Midbrain (tissue), 1 donor: Measurements from ENCODE around the gene TWIST2.

Source experiments
- DNase-seq: peaks from one replicate; lab custom pipeline; 2025; lab: John Stamatoyannopoulos, UW

TWIST2 gene

GRCh38 chr2:238838786-238839327 lies 9.0 kb upstream of the TWIST2 start:
- DNase-seq = no peak

DNA sequence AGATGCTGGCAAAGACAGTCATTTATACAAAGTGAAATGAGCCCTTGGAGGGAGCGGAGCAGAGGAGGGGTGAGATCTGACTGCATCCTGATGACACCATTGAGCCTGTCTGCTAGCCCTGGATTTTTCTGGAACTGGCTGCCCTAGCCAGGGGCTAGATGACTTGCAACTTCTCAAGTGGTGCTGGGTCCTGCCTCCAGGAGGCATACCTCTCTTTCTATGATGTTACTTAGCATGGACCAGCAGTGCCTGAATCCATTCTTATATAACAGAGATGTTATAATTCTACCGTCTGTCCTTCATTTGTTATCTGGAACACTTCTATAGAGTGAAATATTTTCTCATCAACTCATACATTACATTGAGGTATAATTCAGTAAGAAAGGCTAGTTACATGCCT lies 8.5 kb upstream of the TWIST2 start:
- no peak for DNase-seq

GRCh38 chr2:238841542-238842164 lies 6.2 kb upstream of the TWIST2 start:
- no peak for DNase-seq

- DNase-seq = no peak
Measured at GRCh38 chr2:238843476-238843875, 4.4 kb upstream of the TWIST2 start.

GRCh38 chr2:238845583-238846377 lies 2.1 kb upstream of the TWIST2 start:
- no peak for DNase-seq

DNA sequence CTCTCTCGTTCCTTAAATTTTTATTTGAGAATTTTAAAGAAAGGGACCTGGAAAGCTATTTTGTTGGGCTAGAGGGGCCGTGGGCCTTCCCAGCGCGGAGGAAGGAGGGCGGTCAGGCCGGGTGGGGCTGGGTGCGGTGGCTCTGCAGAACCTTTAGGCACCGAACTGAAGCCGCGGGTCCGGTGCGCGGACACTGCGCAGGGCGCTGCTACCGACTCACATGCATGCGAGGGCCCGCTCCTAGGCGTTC lies 1.6 kb upstream of the TWIST2 start:
- DNase-seq = no peak

GRCh38 chr2:238846628-238847418 lies 1.1 kb upstream of the TWIST2 start:
- no peak for DNase-seq

DNA sequence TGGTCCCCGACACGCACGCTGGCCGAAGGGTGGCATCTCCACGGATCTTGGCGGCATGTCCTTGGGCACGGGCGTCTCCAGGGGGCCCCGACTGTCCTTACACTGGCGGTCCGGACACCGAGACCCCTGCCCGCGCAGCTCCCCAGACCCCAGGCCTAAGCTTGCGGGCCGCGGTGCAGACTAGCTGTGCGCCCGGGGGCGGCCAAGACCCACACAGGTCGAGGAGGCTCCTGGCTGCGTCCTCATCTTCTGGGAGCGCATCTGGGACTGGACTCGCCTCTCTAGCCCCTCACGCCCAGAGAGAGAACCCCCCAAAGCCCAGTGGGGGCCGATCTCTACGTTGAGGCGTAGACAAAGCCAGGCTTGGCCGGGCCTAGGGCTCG lies 475 bp upstream of the TWIST2 start:
- no peak for DNase-seq

DNA sequence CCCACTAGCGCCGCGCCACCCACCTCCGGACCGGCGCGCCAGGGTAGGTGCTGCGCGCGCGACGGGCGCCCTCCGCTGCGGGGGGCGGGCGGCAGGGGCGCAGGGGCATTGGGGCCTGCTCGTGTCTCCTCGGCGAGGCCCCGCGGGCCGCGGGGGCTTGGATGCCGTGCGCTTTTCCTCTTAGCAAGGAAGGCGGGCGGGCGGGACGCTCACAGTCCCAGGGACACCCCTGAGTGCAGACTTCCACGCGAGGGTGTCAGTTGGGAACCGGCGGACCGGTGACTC lies 748 bp downstream of the TWIST2 start:
- DNase-seq = no peak

DNA sequence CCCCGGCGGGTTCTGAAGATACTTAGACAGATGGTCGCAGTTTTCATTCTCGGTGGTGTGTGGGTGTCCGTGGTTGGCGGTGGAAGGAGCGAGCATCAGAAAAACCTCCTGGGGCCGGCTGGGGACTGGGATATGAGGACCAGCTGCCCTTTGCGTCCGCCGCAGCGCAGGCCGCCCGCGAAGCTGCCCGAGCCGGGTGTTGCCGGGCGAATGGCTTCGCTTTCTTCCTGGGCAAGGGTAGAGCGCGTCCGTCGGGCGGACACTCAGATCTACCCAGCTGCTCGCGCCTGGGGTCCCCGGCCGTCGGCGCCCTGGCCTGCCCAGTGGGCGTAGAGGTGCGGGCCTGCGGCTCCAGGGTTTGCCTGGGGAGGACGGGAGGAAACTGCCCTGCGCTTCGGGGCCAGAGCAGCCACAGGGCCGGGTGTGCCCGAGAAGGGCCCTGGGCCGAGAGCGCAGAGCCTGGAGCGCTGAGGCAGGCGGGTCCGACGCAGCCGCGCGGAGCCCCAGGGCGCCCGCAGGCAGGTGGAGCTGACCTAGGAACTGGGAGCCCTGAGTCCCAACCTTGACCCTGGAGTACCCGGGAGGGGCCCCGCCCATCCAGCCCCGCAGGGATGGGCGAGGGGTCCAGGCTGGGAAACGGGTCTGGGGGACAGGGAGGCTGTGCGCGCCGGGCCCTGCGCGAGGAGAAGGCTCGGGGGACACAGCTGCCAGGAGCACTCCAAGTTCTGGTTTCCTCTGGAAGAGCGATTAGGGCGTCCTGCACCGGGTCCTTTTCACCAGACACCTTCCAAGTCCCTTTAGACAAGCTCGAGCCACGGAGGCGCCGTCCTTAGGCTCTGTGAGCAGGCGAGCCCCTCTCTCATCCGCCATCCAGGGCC lies 1.3 kb downstream of the TWIST2 start:
- no peak for DNase-seq

DNA sequence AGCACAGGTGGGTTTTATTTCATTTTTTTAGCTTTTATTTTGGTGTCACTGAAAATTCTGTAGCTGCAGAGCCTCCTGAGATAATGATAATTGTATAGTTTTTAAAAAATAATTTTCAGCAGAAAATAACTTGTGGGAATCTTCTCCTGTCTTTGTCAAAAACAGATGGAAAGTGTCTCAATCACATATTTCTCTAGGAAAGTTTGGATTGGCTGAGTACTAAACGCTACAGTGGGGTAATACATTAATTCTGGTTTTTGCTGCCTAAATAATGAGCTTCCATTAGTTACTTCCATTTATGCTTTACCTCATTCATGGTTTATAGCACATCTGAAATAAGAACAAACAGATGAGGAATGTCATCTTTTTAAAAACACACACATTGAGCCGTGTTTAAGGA lies 2.2 kb downstream of the TWIST2 start:
- DNase-seq = no peak

GRCh38 chr2:238851026-238851425 lies 3.1 kb downstream of the TWIST2 start:
- DNase-seq = no peak

- DNase-seq = no peak
Measured at GRCh38 chr2:238851761-238852160, 3.9 kb downstream of the TWIST2 start.

DNA sequence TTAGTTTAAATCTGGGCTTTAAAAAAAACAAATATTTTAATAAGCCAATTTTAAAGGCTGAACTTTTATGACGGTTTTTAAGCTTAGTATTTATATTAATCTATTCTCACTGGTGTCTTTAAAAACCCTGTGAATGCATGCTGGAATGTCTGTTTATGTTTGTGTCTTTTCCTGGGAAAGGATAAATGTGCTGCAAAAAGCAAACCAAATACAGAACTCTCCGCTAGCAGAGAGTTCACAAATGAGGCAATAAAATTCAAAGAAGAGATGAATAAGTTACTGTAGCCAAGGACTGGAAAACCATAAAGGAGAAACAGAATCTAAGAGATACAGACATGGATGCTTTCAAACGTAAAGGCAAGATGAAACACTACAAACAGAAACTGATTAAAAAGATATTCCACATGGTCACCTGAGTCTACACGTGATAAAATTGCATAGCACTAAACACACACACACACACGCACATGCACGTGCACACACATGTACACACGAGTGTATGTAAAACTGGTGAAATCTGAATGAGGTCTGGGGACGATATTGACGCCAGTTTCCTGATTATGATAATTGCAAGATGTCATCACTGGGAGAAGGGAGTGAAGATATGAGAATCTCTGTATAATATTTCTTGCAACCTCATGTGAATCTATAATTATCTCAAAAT lies 4.5 kb downstream of the TWIST2 start:
- no peak for DNase-seq

DNA sequence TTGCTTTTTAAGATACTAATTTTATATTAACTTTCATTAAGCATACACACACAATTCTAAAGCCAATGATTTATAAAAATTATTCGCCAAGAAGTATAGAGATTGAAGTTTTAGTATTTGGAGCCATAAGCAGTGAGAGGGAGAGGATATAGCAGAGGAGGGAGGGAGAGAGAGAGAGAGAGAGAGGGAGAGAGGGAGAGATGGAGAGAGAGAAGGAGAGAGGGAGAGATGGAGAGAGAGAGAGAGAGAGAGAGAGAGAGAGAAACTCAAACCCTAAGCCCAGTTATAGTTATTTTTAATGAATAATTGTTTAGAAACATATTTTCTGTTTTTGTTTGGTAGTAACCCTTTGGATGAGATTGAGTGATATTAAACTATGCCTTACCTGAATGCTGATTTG lies 5.3 kb downstream of the TWIST2 start:
- no peak for DNase-seq

DNA sequence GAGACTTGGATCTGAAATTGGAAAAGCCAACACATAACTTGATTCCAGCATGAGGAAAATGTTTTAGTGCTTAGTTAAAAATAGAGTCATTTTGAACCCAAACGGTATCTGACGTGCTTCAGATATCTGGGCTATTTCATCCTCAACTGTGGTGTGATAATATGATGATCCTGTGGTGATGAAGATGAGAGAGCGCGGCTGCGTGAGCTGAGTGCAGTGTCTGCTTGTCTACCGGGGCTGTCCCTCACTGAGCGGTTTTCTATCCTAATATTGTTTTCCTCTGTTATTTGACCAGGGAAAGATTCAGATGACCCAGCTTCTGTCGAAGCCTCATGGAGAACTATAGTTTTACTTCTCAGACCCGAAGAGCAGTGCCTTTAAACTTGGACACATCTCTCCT lies 5.8 kb downstream of the TWIST2 start:
- no peak for DNase-seq

DNA sequence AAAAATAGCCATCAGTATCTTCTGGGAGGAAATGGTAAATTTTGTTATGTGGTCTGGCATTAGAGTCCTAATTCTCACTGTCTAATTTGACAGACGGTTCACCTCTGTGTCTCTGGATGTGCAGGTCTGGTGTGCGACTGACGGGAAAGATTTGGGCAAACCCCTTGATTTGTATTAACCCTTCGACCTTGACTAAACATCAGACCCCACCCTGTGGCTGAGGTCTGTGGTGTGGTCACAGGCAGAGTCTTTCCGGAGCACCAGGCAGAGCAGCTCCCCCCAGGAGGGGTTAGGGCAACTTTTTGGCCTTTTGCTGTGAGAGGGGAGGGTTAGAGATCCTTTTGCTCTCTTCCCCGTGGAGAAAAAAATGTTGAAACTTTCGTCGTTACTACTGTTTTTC lies 6.4 kb downstream of the TWIST2 start:
- DNase-seq = no peak

GRCh38 chr2:238854699-238855229 lies 6.9 kb downstream of the TWIST2 start:
- DNase-seq = no peak

GRCh38 chr2:238855299-238855698 lies 7.4 kb downstream of the TWIST2 start:
- DNase-seq = no peak

GRCh38 chr2:238855891-238856580 lies 8.2 kb downstream of the TWIST2 start:
- no peak for DNase-seq
